HCT116 (cell line): ENCODE data around the gene TIMP1. TPM values are rescaled to one million over a fixed set of nuclear protein-coding genes. Genes with fewer than 3 reads are reported as not detected.

Experiments used
- ATAC-seq: fragments of 200-7000 bp; cut with Tn5 transposase; 2 replicates; pipeline ENCODE4 v1.9.1; 2020; ENCODE audit warnings: mild to moderate bottlenecking, moderate library complexity
- BruUV-seq: library from RNA; stranded (reverse); fragments of 400-500 nt; replicated peaks from 2 replicates; lab custom pipeline; 2021; lab: Mats Ljungman, UMichigan
- CTCF ChIA-PET: fragments of 300-600 bp; sonication (Branson Sonifier 250); formaldehyde crosslinking; loops from one replicate; lab custom pipeline; 2021; ENCODE audit warnings: antibody characterized with exemption; lab: Charles Lee
- POLR2A ChIA-PET: fragments of 300-600, 350-600 bp; sonication (Branson Sonifier 250); formaldehyde crosslinking; loops from one replicate; lab custom pipeline; 2021; ENCODE audit warnings: antibody characterized with exemption; lab: Charles Lee
- RAD21 ChIA-PET, 2 experiments: fragments of 300-600 bp; sonication (Branson Sonifier 250); formaldehyde crosslinking; loops; one replicate each; lab custom pipeline; 2023; ENCODE audit warnings: low total read pairs in 2 of 2; ENCODE audit not compliant: uncharacterized antibody in 2 of 2, unreplicated experiment in 2 of 2, low non-redundant PET in 1 of 2; lab: Charles Lee
- DNase-seq: peaks from one replicate; pipeline ENCODE4 v3.0.0-alpha.2; 2010; ENCODE audit warnings: low read depth, low spot score
- H2AFZ ChIP-seq: fragments of 200-600 bp; shearing (Covaris generic), sonication (generic); 2 replicates; pipeline ENCODE4 v1.6.1; 2017; ENCODE audit warnings: low read depth, mixed run types, mixed read lengths, antibody characterized with exemption, low read length; ENCODE audit not compliant: poor library complexity, severe bottlenecking
- H3K27ac ChIP-seq: 2 replicates; pipeline ENCODE4 v1.5.1; 2012; ENCODE audit warnings: low read depth, low read length
- H3K27me3 ChIP-seq: fragments of 200-600 bp; sonication (generic); 2 replicates; pipeline ENCODE4 v1.6.1; 2016; ENCODE audit warnings: mixed run types, low read length, mixed read lengths; ENCODE audit not compliant: insufficient read depth
- H3K36me3 ChIP-seq, 2 experiments: fragments of 200-500 bp in 1 of 2; fragments of 200-600 bp in 1 of 2; sonication (Bioruptor generic) in 1 of 2; sonication (generic) in 1 of 2; 2 replicates each; pipeline versions ENCODE4 v1.5.1 to v1.6.1; 2014 to 2016; ENCODE audit warnings: low read length in 2 of 2, inconsistent platforms in 1 of 2, mixed read lengths in 1 of 2, mixed run types in 1 of 2; ENCODE audit not compliant: insufficient read depth in 2 of 2, control insufficient read depth in 1 of 2
- H3K4me1 ChIP-seq, 2 experiments: fragments of 200-600 bp in 1 of 2; sonication (generic) in 1 of 2; 2 replicates each; pipeline versions ENCODE4 v1.5.1 to v1.6.1; 2012 to 2017; ENCODE audit warnings: low read length in 2 of 2, inconsistent platforms in 1 of 2, mild to moderate bottlenecking in 1 of 2, mixed read lengths in 1 of 2, mixed run types in 1 of 2, moderate library complexity in 1 of 2; ENCODE audit not compliant: insufficient read depth in 2 of 2, control insufficient read depth in 1 of 2
- H3K4me2 ChIP-seq: fragments of 200-600 bp; sonication (generic); 2 replicates; pipeline ENCODE4 v1.6.1; 2017; ENCODE audit warnings: mixed run types, low read length, mixed read lengths
- H3K4me3 ChIP-seq, 2 experiments: fragments of 200-600 bp in 1 of 2; sonication (generic) in 1 of 2; replicated peaks in 1 of 2; 2 replicates each; pipeline ENCODE4 v1.5.1; 2011 to 2016; ENCODE audit warnings: low read length in 2 of 2, control low read depth in 1 of 2, low read depth in 1 of 2, mild to moderate bottlenecking in 1 of 2, mixed read lengths in 1 of 2, mixed run types in 1 of 2
- H3K79me2 ChIP-seq: fragments of 200-600 bp; sonication (generic); 2 replicates; pipeline ENCODE4 v1.6.1; 2017; ENCODE audit warnings: mild to moderate bottlenecking, mixed run types, low read length, moderate library complexity, mixed read lengths; ENCODE audit not compliant: insufficient read depth
- H3K9ac ChIP-seq: fragments of 200-600 bp; sonication (generic); 2 replicates; pipeline ENCODE4 v1.6.1; 2016; ENCODE audit warnings: low read length, mixed read lengths
- H3K9me2 ChIP-seq: fragments of 200-600 bp; sonication (generic), shearing (Covaris generic); 2 replicates; pipeline ENCODE4 v1.6.1; 2017; ENCODE audit warnings: mixed run types, mild to moderate bottlenecking, moderate library complexity; ENCODE audit not compliant: insufficient read depth
- H3K9me3 ChIP-seq, 2 experiments: fragments of 200-500 bp in 1 of 2; fragments of 200-600 bp in 1 of 2; sonication (Bioruptor generic) in 1 of 2; sonication (generic) in 1 of 2; 2 replicates each; pipeline ENCODE4 v1.6.1; 2014 to 2017; ENCODE audit warnings: low read length in 2 of 2, mixed read lengths in 2 of 2, inconsistent platforms in 1 of 2, low read depth in 1 of 2, mild to moderate bottlenecking in 1 of 2, mixed run types in 1 of 2, moderate library complexity in 1 of 2; ENCODE audit not compliant: control insufficient read depth in 1 of 2, insufficient read depth in 1 of 2
- H4K20me1 ChIP-seq: fragments of 200-600 bp; sonication (generic), shearing (Covaris generic); 2 replicates; pipeline ENCODE4 v1.6.1; 2017; ENCODE audit warnings: mixed run types, mild to moderate bottlenecking, moderate library complexity; ENCODE audit not compliant: insufficient read depth
- ATF3 ChIP-seq: IDR thresholded peaks from 2 replicates; pipeline ENCODE4 v1.6.1; 2012
- CTCF ChIP-seq, 3 experiments: fragments of 200-600 bp in 1 of 3; sonication (generic) in 1 of 3; IDR thresholded peaks in 2 of 3; conservative IDR thresholded peaks in 1 of 3; 2 replicates each; pipeline ENCODE4 v1.5.1; 2012 to 2017; ENCODE audit warnings: low read depth in 2 of 3, low read length in 2 of 3, antibody characterized with exemption in 1 of 3, borderline replicate concordance in 1 of 3, control low read depth in 1 of 3, mild to moderate bottlenecking in 1 of 3, mixed read lengths in 1 of 3, mixed run types in 1 of 3, moderate library complexity in 1 of 3; ENCODE audit not compliant: insufficient read depth in 1 of 3
- ELF1 ChIP-seq: IDR thresholded peaks from 2 replicates; pipeline ENCODE4 v1.6.1; 2012; ENCODE audit warnings: low read depth, borderline replicate concordance
- EZH2 ChIP-seq: fragments of 200-600 bp; sonication (generic); IDR thresholded peaks from 2 replicates; pipeline ENCODE4 v1.6.1; 2017; ENCODE audit warnings: antibody characterized with exemption, mixed run types
- EZH2phosphoT487 ChIP-seq: fragments of 200-600 bp; IDR thresholded peaks from 2 replicates; pipeline ENCODE4 v1.6.1; 2018; ENCODE audit warnings: antibody characterized with exemption, borderline replicate concordance
- FOSL1 ChIP-seq: IDR thresholded peaks from 2 replicates; pipeline ENCODE4 v1.6.1; 2012; ENCODE audit warnings: low read depth
- JUND ChIP-seq: IDR thresholded peaks from 2 replicates; pipeline ENCODE4 v1.6.1; 2012
- MAX ChIP-seq: IDR thresholded peaks from 2 replicates; pipeline ENCODE4 v1.6.1; 2012
- POLR2A ChIP-seq: IDR thresholded peaks from 2 replicates; pipeline ENCODE4 v1.7.0; 2011; ENCODE audit warnings: borderline replicate concordance; ENCODE audit not compliant: insufficient read depth, insufficient read length; ENCODE audit errors: extremely low read depth
- POLR2AphosphoS5 ChIP-seq: IDR thresholded peaks from 2 replicates; pipeline ENCODE4 v1.6.1; 2011; ENCODE audit warnings: mild to moderate bottlenecking, low read depth, low read length, moderate library complexity
- RAD21 ChIP-seq: IDR thresholded peaks from 2 replicates; pipeline ENCODE4 v1.6.1; 2012; ENCODE audit warnings: low read depth, mild to moderate bottlenecking
- REST ChIP-seq: IDR thresholded peaks from 2 replicates; pipeline ENCODE4 v1.6.1; 2012; ENCODE audit warnings: low read depth
- SIN3A ChIP-seq: IDR thresholded peaks from 2 replicates; pipeline ENCODE4 v1.6.1; 2012; ENCODE audit warnings: low read depth
- SP1 ChIP-seq: IDR thresholded peaks from 2 replicates; pipeline ENCODE4 v1.6.1; 2012; ENCODE audit warnings: low read depth
- intact Hi-C: fragments of 100-400 bp; cut with micrococcal nuclease; formaldehyde crosslinking; loops from 2 replicates; pipeline ENCODE4 v1.10.0; 2022
- total RNA-seq: library from RNA; stranded (reverse); gene quantifications from one replicate; pipeline ENCODE4 v1.2.1, GENCODE V29; 2021; ENCODE audit not compliant: unreplicated experiment

The TIMP1 gene
- total RNA-seq, 1 experiment from 2014 or later: 225 TPM

- Histone ChIP-seq H3K9me3 (no peaks in the 10 kb centered on the region), H3K9ac (no peak overlapping the region), H3K79me2 (peaks cover 20% of the 10 kb centered on the region), H3K4me1 (peaks cover 4 to 25% of the 10 kb centered on the region in 2 experiments), H3K4me3 (no peak overlapping the region), H3K36me3 (peaks cover 3 to 6% of the 10 kb centered on the region in 2 experiments; a peak in 1 of 4 replicates), H3K4me2 (no peak overlapping the region), H4K20me1 (no peaks in the 10 kb centered on the region), H2AFZ (no peak overlapping the region), H3K27me3 (no peaks in the 10 kb centered on the region), H3K9me2 (no peaks in the 10 kb centered on the region), H3K27ac (no peak overlapping the region)
- intact Hi-C loops: no loop called here
- ChIA-PET RAD21 (no interaction called here), CTCF (no interaction called here), POLR2A (no interaction called here)
- DNase-seq (no peak), ATAC-seq (no peak)
- TF ChIP-seq EZH2: no peak
- TF ChIP-seq EZH2phosphoT487: no peak
- TF ChIP-seq JUND: no peak
- no peak for TF ChIP-seq FOSL1
- no peak for TF ChIP-seq SP1
- TF ChIP-seq REST: no peak
- TF ChIP-seq SIN3A: no peak
- TF ChIP-seq POLR2AphosphoS5: no peak
- TF ChIP-seq ELF1: no peak
- TF ChIP-seq ATF3: no peak
- TF ChIP-seq CTCF (IDR thresholded peaks at IDR 0.05 in 2 of 3, conservative IDR thresholded peaks at IDR 0.05 in 1 of 3; ENCODE audit: borderline replicate concordance in 1 of 3, insufficient read depth in 1 of 3, low read depth in 2 of 3, low read length in 2 of 3): no peak
- TF ChIP-seq RAD21: no peak
- no peak for TF ChIP-seq POLR2A
- no peak for TF ChIP-seq MAX
- BruUV-seq: no TSS peak
Observed at GRCh38 chrX:47584714-47585113, 2.5 kb downstream of the TIMP1 start.
